GM18498 (cell line): ENCODE measurements around the gene CDH4.

Source experiments
- ATAC-seq: cut with Tn5 transposase; IDR thresholded peaks from one replicate; pipeline ENCODE4 v1.9.1; 2021; ENCODE audit warnings: mild to moderate bottlenecking, moderate library complexity; ENCODE audit not compliant: unreplicated experiment

Gene CDH4

GRCh38 chr20:61281286-61281795, 29.3 kb downstream of the CDH4 start:
- ATAC-seq: no peak

- no peak for ATAC-seq
Observed at GRCh38 chr20:61284752-61285151, 32.7 kb downstream of the CDH4 start.

- ATAC-seq: no peak
Observed at GRCh38 chr20:61285152-61285645, 33.1 kb downstream of the CDH4 start.

GRCh38 chr20:61285691-61286090, 33.6 kb downstream of the CDH4 start:
- no peak for ATAC-seq

GRCh38 chr20:61287583-61288275, 35.7 kb downstream of the CDH4 start:
- no peak for ATAC-seq

GRCh38 chr20:61288331-61288784, 36.3 kb downstream of the CDH4 start:
- no peak for ATAC-seq

GRCh38 chr20:61289166-61289565, 37.1 kb downstream of the CDH4 start:
- no peak for ATAC-seq

GRCh38 chr20:61290721-61291120, 38.7 kb downstream of the CDH4 start:
- ATAC-seq: no peak

GRCh38 chr20:61291166-61291829, 39.2 kb downstream of the CDH4 start:
- ATAC-seq: no peak

- ATAC-seq: no peak
Observed at GRCh38 chr20:61292391-61292790, 40.3 kb downstream of the CDH4 start.

GRCh38 chr20:61292821-61293612, 41.0 kb downstream of the CDH4 start:
- no peak for ATAC-seq

GRCh38 chr20:61293951-61294350, 41.9 kb downstream of the CDH4 start:
- ATAC-seq: no peak

- ATAC-seq: no peak
Observed at GRCh38 chr20:61295249-61295648, 43.2 kb downstream of the CDH4 start.

GRCh38 chr20:61295682-61296628, 43.9 kb downstream of the CDH4 start:
- ATAC-seq: no peak

- ATAC-seq: no peak
Observed at GRCh38 chr20:61296629-61297019, 44.6 kb downstream of the CDH4 start.

GRCh38 chr20:61297491-61297890, 45.4 kb downstream of the CDH4 start:
- ATAC-seq: no peak

- ATAC-seq: no peak
Observed at GRCh38 chr20:61297986-61298385, 45.9 kb downstream of the CDH4 start.

- ATAC-seq: no peak
Observed at GRCh38 chr20:61298661-61299060, 46.6 kb downstream of the CDH4 start.

- ATAC-seq: no peak
Observed at GRCh38 chr20:61299104-61299503, 47.0 kb downstream of the CDH4 start.

GRCh38 chr20:61299618-61300017, 47.6 kb downstream of the CDH4 start:
- no peak for ATAC-seq
